Mucosa of stomach (tissue), 1 donor: ENCODE results near the gene REX1BD.
"Not testable (repeated sequence)": the region's sequence is repeated elsewhere in the genome, so short reads cannot be mapped to it uniquely, and the experiment has no call there.

Experiments
- H3K27me3 ChIP-seq: one replicate; pipeline ENCODE4 v1.7.0; 2013; ENCODE audit warnings: mild to moderate bottlenecking, low read length; ENCODE audit not compliant: control insufficient read depth, insufficient read depth
- H3K36me3 ChIP-seq: one replicate; pipeline ENCODE4 v1.7.0; 2013; ENCODE audit warnings: low read length; ENCODE audit not compliant: control insufficient read depth, insufficient read depth
- H3K4me1 ChIP-seq: one replicate; pipeline ENCODE4 v1.7.0; 2013; ENCODE audit warnings: mild to moderate bottlenecking, low read length; ENCODE audit not compliant: control insufficient read depth, insufficient read depth
- H3K4me3 ChIP-seq: one replicate; pipeline ENCODE4 v1.7.0; 2013; ENCODE audit warnings: low read length
- H3K9ac ChIP-seq: one replicate; pipeline ENCODE4 v1.7.0; 2013; ENCODE audit warnings: mild to moderate bottlenecking, low read length, moderate library complexity
- H3K9me3 ChIP-seq: one replicate; pipeline ENCODE4 v1.7.0; 2013; ENCODE audit warnings: mild to moderate bottlenecking, low read length, moderate library complexity; ENCODE audit not compliant: control insufficient read depth
- donor health status: Pancreatic carcinoma.

The REX1BD gene

DNA sequence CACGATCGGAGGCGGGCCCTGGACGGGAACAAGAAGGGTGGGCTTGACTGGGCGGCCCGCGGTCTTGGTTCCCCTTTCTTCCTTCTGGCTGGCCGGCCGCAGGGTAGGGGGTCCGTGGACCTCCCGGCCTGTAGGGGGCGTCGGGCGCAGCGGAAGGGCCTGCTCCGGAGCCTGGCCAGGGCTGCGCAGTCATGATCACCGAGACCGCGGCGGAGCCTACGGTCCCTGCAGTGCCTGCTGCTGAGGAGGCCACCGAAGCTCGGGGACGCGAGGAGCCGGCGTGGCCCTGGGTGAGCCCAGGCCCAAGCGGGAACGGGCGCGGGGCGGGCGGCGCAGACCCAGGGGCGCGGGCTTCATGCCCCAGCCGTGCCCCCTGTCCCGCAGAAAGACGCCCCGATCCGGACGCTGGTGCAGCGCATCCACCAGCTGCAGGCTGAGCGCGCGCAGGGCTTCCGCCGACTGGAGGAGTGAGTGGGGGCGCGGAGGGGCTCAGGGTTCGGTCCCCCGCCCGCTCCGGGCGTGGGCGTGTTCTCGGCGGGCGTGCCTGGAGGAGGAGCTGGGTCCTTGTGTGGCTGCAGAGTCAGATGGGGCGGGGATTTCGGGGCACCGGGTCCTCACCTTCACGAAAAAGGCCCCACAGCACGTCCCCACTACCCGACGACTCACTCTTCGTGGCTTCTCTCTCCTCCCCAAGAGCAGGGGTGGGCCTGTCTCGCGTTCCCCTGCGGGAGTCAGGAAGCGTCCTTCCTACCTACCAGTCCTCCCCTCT is at the start of gene REX1BD:
REX1BD (plus strand) TSS at position 188 of the 769 bp plus-strand sequence; CDS start at position 192, 4 bp downstream.
- H3K27me3 ChIP-seq, result peaks cover 5% of the 10 kb centered on the region
- H3K9ac ChIP-seq, result peak within 1 kb of the TSS; percentile 53
- H3K36me3 ChIP-seq, result no peaks in the 10 kb centered on the region
- H3K9me3 ChIP-seq, result no peaks in the 10 kb centered on the region
- peaks cover 12% of the 10 kb centered on the region for H3K4me1 ChIP-seq
- H3K4me3 ChIP-seq, result peak within 1 kb of the TSS; percentile 67

GRCh38 chr19:18539372-18539771 is 49.2 kb upstream of the REX1BD start:
- Histone ChIP-seq H3K36me3 (no peaks in the 10 kb centered on the region), H3K9ac (no peak overlapping the region), H3K4me3 (no peak overlapping the region), H3K27me3 (no peaks in the 10 kb centered on the region), H3K9me3 (no peaks in the 10 kb centered on the region), H3K4me1 (peaks cover 14% of the 10 kb centered on the region)

DNA sequence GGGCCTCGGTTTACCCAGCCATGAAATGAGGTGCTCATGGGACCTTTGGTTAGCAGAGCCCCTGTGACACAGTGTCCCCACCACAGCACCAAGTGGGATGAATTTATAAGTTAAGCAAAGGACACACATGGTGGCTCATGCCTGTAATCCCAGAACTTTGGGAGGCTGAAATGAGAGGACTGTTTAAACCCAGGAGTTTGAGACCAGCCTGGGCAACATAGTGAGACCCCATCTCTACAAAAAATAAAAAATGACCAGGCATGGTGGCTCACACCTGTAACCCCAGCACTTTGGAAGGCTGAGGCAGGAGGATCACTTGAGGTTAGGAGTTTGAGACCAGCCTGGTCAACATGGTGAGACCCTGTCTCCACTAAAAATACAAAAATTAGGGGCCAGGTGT is 48.4 kb upstream of the REX1BD start:
- H3K36me3 ChIP-seq, H3K9ac ChIP-seq, H3K4me3 ChIP-seq, H3K27me3 ChIP-seq, H3K9me3 ChIP-seq: not testable (repeated sequence)
- peaks cover 14% of the 10 kb centered on the region for H3K4me1 ChIP-seq

- Histone ChIP-seq H3K27me3 (no peaks in the 10 kb centered on the region), H3K9ac (peak overlapping the region; percentile 82), H3K36me3 (no peaks in the 10 kb centered on the region), H3K4me3 (no peak overlapping the region), H3K4me1 (peaks cover 14% of the 10 kb centered on the region), H3K9me3 (no peaks in the 10 kb centered on the region)
These were observed 47.2 kb upstream of the REX1BD start for GRCh38 chr19:18541258-18541991.

DNA sequence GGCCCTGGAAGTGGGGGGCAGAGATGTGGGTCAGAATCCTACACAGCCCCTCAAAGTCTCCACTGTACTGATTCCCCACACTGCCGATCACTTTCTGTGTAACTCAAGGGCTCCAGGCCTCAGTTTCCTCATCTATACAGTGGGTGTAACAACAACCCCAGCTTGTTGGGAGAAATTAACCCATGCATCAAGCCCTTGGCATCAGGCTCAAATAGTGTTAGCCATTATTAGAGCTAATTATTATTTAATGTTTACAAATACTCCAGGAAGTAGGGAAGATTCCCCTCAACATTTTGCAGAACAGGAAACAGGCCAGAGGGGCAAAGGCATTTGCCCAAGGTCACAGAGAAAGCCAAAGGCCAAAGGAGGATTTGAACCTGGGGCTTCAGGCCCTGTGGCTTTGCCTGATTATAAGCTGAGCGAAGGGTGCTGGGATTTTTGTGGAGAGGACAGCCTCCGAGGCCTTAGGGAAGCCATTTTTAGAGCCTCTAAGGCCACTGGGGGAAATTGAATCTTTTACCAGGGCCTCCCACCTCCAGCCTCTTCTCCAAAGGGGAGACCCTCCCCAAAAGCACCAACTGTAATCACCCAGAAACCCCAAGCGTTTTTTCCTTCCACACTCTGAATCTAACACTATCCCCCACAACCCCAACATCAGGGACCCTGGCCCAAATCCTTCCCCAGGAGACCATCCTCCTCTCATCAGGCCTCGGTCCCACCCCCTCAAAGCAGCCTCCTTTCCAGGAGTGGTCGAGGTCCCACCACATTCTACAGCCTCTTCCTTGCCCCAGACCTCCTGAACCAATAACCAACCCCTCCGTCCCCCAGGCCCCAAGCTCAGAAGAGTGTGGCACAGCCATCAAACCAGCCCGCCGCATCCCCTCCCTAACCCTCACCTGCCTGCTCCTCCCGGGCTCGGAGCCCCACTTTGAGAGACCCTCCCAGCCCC is 46.3 kb upstream of the REX1BD start:
- H3K27me3 ChIP-seq, result no peaks in the 10 kb centered on the region
- peaks cover 14% of the 10 kb centered on the region for H3K4me1 ChIP-seq
- no peaks in the 10 kb centered on the region for H3K9me3 ChIP-seq
- peak overlapping the region; percentile 82 for H3K9ac ChIP-seq
- no peak overlapping the region for H3K4me3 ChIP-seq
- no peaks in the 10 kb centered on the region for H3K36me3 ChIP-seq

- no peaks in the 10 kb centered on the region for H3K27me3 ChIP-seq
- peaks cover 14% of the 10 kb centered on the region for H3K4me1 ChIP-seq
- peak within 1 kb of the TSS; percentile 36 for H3K4me3 ChIP-seq
- H3K9me3 ChIP-seq, result no peaks in the 10 kb centered on the region
- no peaks in the 10 kb centered on the region for H3K36me3 ChIP-seq
- peak within 1 kb of the TSS; percentile 82 for H3K9ac ChIP-seq
These were observed 45.4 kb upstream of the REX1BD start, which contains the start of gene FKBP8 for GRCh38 chr19:18542941-18543813. FKBP8 (minus strand) TSS chr19:18543573; CDS start chr19:18541970, 1,603 bp downstream.

DNA sequence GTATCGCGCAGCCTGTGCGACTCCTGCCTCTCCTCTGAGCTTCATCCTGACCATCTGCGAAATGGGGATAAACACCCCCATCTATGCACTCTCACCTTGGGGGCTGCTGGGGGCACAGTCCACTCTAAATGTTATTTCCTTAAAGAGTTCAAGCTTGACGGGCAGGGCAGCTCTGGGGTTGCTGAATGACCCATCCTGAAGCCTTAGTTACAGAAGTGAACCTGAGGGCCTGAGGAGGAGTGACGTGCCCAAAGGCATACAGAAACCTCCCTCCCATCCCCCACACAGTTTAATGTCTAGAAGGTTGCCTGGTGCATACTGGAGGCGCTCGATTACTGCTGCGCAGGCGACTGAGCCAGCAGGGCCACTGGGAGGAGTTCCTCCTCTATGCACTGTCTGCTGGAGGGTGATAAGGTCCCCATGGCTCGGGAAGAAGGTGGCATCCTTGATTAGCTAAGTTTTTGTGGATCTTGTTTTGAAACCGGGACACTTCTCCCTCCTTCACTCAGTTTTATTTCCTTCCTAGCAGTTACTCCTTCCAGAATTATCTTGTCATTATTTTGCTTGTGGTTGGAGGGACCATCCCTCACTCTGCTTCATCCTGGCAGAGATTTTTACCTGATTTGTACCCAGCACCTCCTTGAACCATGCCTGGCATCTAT is 44.7 kb upstream of the REX1BD start:
- Histone ChIP-seq H3K4me3 (peak overlapping the region; percentile 36), H3K4me1 (peaks cover 14% of the 10 kb centered on the region), H3K9me3 (no peaks in the 10 kb centered on the region), H3K27me3 (no peaks in the 10 kb centered on the region), H3K9ac (peak overlapping the region; percentile 62), H3K36me3 (no peaks in the 10 kb centered on the region)

GRCh38 chr19:18551631-18552030 is 37.0 kb upstream of the REX1BD start:
- Histone ChIP-seq H3K9me3 (no peaks in the 10 kb centered on the region), H3K4me1 (no peaks in the 10 kb centered on the region), H3K9ac (no peak overlapping the region), H3K4me3 (no peak overlapping the region), H3K27me3 (no peaks in the 10 kb centered on the region), H3K36me3 (no peaks in the 10 kb centered on the region)

DNA sequence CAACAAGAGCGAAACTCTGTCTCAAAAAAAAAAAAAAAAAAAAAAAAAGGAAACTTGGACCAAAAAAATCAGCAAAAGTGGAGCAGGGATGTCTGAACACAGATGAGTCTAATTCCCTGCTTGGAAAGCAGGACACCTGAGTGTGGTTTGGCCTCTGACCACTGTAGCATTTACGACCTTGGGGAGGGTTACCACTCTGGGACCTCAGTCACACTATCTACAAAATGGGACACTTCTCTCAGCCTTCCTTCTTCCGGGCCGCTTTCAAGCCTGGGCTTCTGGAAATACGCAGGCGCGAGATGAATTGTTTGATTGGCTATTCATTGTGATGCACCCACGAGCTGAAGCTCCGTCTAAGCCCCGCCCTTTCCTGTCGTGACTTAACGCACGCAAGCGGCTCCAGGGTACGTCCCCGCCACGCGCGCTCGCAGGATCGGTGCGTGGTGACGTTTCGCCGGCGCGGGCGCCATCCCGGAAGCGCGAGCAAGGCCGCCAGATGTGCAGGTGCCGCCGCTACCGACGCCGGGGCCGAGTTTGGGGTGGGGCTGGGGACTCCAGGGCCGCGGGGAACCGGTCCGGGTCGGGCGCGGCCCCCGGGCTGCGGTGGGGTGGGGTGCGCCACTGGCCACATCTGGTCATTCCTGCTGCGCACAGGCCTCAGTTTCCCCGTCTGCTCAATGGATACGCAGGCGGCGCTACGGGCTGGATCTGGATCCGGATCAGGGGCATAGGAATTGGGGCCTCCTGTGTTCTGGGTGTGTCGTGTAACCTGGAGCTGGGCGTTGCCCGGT is 31.0 kb upstream of the REX1BD start, which contains the start of gene KXD1:
KXD1 (plus strand) TSS at position 460 of the 791 bp plus-strand sequence. CDS start 4,187 bp downstream, outside the sequence.
- H3K36me3 ChIP-seq, result no peaks in the 10 kb centered on the region
- H3K4me3 ChIP-seq, result peak within 1 kb of the TSS; percentile 26
- H3K27me3 ChIP-seq, result no peaks in the 10 kb centered on the region
- peaks cover 11% of the 10 kb centered on the region for H3K4me1 ChIP-seq
- H3K9me3 ChIP-seq, result no peaks in the 10 kb centered on the region
- H3K9ac ChIP-seq, result peak within 1 kb of the TSS; percentile 80

- Histone ChIP-seq H3K4me1 (peaks cover 11% of the 10 kb centered on the region), H3K4me3 (peak overlapping the region; percentile 26), H3K9me3 (no peaks in the 10 kb centered on the region), H3K27me3 (no peaks in the 10 kb centered on the region), H3K36me3 (no peaks in the 10 kb centered on the region), H3K9ac (peak overlapping the region; percentile 80)
These were observed 30.4 kb upstream of the REX1BD start for GRCh38 chr19:18558202-18558555.
